ENCODE measurements around the gene LDLRAD4. TPM values are rescaled to one million over a fixed set of nuclear protein-coding genes. Genes with fewer than 3 reads are reported as not detected.

Gene LDLRAD4
- total RNA-seq, 1 donor from 2014 or later = 4.3 TPM

DNA sequence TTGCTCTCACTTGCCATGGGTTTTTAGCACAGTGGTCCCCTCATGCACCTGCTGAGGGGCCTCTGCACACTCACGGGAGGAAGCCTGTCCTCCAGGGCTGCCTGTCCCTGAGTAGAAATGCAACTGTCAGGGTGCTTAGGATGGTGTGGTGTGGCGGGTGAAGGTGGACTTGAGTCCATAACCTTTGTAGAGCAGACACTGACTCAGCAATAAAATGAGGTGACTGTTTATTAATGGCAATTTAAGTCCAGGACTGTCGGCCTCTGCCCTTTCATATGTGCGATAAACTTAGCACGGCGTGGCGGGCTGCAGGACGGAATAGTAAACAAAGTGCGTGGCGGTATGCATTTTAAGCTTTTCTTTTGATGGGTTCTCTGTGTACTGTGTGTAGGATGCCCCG lies 188.2 kb downstream of the LDLRAD4 start:
- no peak for DNase-seq (ENCODE audit: low read depth)

DNA sequence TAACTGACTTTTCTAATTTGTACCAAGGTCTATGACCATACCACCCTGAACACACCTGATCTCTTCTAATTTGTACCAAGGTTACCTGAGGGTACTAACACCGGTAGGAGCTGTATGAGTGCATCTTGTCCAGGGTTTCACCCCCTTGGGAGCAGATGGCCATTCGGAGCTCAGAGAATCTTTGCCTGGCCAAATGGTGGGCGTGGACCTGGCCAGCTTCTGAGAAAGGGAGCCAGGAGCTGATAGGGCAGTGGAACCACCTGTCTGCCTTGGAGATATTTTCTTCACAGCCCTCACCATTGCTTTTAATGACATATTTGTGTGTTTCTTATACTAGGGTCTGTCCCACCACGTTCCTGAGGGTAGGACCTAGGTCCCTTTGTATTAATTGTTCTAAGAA lies 188.9 kb downstream of the LDLRAD4 start:
- DNase-seq (ENCODE audit: low read depth) = no peak

DNA sequence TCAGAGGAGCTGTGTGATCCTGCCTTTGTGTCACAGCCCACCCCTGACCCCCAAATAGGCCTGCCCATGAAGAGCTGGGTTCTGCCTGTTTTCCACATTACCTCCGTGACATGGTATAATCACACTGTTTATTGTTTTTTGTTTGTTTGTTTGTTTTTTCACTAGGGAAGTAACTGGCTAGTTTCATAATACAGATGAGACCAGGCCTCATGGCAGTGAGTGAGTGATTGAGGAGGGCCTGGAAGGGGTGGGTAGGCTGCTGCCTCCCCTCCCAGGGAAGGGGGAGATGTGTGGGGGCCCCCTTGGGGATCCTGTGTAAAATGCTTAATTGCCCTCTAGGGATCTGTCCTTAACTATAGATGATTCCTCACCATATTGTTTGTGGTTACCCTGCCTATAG lies 190.5 kb downstream of the LDLRAD4 start:
- no peak for DNase-seq (ENCODE audit: low read depth)

DNA sequence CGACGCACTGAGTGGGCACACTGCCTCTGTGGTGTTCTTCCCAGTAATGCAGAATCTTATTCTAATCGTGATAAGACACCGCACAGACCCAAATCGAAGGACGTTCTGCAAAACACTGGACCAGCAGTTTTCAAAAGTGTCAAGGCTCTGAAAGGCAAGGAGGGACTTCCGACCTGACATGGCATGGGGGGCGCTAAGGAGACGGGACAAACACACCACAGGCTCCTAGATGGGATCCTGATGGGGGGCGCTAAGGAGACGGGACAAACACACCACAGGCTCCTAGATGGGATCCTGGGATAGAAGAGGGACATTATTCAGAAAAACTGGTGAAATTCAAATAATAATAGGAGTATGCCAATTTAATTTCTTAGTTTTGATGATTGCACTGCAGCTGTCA lies 191.4 kb downstream of the LDLRAD4 start:
- DNase-seq (ENCODE audit: low read depth) = no peak

DNA sequence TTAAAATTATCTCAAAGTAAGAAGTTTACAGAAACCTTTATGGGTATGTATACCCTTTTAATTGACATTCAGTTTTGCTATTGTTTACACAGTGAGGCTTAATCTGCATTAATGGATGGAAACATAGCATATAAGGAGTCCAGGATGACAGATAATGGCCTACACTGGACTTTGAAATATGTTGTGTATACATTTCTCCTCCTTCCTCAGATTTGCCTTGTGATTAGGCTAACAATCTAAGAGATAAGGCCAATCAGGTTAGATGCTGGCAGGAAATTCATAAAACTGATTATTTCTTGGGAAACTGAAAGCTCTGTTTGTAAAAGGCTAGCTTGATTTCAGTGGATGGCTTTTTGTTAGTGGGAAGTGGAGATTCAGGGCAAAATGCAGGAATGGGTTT lies 191.9 kb downstream of the LDLRAD4 start:
- no peak for DNase-seq (ENCODE audit: low read depth)

DNA sequence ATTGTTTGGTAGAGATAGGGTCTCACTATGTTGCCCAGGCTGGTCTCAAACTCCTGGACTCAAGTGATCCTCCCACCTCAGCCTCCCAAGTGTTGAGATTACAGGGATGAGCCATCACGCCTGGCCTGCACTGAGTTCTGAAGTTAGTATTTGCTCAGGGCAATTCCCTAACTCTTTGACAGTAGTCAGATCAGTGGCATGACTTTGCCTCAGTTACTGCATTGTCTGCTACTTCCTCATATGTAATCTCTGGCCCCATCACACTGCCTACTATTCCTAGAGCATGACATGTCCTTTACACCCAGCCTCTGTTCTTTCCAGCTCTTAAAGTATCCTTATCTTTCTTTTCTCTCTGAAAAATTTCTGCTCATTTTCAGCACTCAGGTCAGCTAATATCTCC lies 193.5 kb downstream of the LDLRAD4 start:
- DNase-seq (ENCODE audit: low read depth) = no peak

DNA sequence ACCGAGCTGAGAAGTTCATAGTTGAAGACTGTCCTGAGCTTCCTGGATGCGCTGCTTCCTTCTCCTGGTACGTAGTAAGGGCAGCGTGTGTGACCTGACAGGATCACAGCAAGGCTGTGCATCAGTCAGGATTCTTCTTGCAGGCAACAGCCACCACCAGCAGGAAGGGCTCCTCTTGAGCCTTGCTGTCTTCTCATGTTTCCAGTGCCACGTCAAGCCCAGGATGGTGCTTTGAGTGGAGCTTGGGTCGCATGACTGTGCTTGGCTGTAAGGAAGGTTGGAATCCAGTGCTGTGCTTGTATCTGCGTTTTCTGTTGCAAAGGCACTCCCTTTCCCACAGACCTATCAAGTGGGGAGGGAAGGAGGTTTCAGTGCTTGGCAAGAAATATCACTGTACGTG lies 194.3 kb downstream of the LDLRAD4 start:
- no peak for DNase-seq (ENCODE audit: low read depth)

DNA sequence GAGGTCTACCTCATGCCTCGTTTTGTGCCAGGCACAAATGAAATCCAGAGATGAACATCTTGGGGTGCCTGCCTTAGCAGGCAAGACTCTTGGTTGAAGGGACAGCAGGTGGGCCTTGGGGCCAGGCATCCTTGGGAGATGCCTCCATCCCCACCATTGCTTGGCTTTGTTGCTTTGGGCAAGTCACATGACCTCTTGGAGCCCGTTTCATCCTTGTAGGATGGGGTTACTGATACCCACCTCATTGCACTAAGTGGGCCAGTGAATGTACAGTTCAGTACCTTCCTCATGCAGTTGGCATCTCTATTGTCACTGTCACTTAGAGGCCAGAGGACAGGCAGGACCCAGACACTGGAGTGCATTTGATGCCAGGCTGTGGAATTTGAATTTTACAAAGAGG lies 195.5 kb downstream of the LDLRAD4 start:
- no peak for DNase-seq (ENCODE audit: low read depth)

DNA sequence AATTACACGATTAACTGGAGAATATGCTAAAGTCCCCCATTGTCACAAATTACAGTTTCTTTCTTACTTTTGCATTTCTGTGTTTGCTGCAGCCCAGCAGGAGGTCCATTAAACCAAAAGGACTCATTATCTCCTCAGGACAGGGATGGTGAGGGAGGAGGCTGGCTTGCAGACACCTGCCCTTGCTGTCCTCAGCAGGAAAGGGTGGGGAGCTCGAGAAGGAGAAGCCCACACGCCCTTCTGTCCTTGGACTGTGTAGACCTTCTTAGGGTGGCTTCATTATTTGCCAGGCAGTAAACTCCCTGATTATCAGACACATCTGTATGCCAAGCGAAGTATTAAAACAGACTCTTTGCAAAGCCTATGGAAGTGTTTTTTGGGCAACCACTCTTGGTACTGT lies 196.0 kb downstream of the LDLRAD4 start:
- DNase-seq (ENCODE audit: low read depth) = no peak

DNA sequence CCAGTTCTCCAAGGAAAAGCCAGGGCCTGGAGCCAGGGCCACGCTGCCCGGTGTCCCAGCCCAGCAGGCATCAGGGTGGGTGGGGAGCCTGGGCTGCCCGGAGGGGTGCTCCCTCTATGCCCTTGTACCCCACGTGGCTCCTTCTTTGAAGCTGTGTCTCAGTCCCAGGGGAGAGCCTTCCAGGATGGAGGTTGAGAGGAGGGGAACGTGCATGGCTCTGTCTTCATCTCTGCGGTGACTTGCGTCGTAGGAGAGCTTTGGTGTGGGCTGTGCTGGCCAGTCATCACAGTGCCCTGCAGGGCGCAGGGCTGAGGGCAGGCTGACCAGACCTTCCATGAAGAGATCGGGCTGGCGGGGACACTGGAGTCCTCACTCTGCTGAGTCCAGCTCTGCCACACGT lies 197.2 kb downstream of the LDLRAD4 start:
- DNase-seq (ENCODE audit: low read depth) = no peak

DNA sequence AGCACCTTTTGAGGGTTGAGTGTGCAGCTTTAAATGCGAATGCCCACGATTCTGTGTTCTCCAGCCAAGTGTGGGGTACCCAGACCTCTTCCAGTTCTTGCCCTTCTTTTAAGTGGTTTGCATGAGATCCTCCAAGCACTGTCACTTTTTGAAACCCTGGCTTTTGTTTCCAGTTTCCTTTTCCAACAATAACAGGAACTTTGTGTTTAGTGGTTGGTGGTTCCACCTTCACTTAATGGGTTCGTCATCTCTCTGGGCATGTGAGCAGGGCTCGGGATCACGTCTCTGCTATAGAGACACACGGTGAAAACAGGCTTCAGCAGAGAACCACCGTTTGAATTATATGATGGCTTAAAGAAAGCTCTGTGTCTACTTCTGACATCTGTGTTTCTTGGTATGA lies 197.6 kb downstream of the LDLRAD4 start:
- DNase-seq (ENCODE audit: low read depth) = no peak

DNA sequence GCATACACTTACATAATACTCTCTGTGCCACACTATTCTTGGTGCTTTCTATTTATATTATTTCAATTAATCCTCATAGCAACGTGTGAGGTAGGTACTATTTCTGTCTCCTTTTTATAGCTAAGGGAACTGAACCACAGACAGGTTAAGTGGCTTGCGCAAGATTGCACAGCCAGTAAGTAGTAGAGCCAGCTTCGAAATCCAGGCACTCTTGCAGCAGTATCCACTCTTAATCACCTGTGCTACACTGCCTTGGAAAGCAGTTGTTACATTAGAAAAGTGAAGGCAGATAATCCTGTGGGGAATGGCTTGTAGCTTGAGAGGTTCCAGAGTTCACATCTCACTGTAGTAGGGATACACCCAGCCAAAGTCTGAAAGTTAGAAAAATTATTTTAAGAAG lies 198.3 kb downstream of the LDLRAD4 start:
- DNase-seq (ENCODE audit: low read depth) = no peak

DNA sequence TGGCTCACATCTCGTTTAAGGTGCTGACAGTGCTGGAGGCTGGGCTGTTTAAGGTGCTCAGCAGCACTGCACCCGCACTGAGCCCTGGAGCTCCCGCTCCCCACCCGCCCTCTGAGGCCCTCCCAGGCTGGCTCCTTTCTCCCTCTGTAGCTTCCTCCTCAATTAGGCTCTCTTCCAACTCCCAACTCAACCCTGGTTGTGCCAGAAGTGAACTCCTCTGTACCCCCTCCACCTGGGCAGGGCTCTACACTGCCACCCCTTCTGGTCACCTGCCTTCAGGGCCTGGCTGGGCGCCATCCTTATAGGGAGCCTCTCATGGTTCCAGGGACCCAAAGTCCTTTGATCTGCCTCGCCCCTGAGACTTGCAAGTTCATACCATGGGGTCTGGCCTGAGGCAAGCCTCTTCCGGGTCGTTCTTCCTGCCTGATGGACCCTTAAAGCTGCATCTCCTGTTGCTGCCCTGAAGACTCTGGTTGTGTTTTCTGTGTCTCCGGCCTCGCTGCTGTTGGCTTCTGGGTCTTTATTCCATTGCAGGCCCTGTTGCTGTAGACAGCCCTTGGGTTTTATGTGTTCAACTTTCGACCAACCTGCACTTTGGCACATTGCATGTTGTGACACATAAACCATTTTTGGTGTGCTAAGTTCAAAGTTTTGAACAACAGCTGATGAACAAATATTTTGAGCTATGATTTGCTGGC lies 199.6 kb downstream of the LDLRAD4 start:
- no peak for DNase-seq (ENCODE audit: low read depth)

DNA sequence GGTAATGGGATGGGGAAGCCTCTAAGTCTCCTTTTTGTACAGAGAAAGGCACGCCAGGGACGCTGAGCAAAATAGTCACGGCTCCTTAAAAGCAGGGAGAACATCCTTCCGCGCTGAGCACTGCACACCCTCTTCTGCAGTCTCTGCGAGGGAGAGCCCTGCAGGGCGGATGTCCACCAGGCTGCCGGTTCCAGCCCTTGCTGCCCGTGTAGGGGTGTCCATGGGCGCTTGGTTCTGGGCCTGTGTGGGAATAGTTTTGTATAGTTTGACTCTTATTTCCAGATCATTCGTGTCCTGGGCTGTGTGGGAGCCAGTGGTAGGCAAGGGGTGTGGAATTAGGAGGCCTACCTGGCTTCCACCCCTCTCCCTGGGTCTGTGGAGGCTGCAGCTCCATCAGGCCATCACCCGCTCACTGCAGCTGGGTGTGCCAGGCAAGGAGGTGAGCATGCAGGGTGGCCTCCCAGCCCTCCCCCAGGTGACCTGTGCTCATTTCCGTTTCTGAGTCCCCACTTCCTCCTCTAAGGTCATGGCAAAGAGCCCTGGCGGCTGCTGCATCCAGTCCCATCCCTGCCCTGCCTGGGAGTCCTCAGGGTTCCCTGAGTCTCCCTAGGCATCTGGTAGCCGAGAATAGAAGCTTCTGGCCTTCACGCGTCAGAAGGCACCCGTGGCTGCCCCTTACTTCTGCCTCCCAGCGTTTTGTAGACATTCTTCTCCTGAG lies 202.6 kb downstream of the LDLRAD4 start:
- DNase-seq (ENCODE audit: low read depth) = no peak

DNA sequence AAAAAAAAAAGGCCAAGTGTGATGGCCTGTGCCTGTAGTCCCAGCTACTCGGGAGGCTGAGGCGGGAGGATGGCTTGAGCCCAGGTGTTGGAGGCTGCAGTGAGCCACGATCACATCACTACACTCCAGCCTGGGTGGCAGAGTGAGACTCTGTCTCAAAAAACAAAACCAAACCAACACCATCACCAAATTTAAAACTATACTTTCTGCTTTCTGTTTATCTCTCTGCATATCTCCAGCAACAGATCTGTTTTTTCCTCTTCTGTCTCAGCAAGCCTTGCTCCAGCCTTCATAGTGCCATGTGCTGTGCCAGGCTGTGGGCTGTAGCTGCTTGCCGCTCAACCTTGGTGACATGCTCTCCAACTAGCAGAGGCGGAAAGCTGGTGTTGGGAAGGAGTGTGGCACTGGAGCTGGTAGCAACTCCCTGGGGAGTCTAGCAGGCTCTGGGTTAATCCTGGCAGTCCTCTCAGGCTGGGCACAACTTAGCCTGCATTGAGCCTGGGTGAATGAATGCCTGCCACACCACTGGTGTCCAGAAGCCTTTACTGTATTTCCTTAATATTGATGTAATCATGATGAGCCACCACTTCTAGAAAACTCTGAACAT lies 204.1 kb downstream of the LDLRAD4 start:
- no peak for DNase-seq (ENCODE audit: low read depth)

DNA sequence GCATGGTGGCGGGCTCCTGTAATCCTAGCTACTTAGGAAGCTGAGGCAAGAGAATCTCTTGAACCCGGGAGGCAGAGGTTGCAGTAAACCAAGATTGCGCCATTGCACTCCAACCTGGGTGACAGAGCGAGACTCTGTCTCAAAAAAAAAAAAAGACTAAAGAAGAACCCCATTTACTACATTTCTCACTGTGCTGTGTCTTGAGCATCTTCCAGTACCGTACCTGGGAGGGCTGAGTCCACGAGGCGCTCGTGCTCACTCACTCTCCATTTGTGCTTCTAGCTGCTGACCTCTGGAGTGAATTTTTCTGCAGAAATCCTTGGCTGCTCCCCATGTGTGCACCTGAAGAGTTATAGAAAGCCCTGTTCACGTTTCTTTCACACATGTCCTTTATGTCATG lies 204.8 kb downstream of the LDLRAD4 start:
- no peak for DNase-seq (ENCODE audit: low read depth)

DNA sequence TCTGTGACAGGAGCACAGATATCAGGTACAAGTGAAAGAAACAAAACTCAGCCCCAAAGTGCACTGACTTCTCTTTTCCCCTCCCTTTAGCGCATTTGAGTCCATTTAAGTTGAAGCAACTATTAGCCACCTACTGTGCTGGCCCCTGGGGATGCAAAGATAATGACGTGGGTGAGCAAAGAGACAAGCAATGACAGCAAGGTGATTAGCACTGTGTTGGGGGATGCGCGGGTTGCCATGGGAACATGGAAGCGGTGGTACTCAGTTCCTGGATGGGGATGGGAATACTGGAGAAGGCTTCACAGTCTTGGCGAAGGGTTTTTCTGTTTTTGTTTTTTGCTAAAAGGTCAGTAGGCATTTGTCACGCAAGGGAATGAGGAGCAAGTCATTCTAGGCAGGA lies 205.8 kb downstream of the LDLRAD4 start:
- DNase-seq (ENCODE audit: low read depth) = no peak

DNA sequence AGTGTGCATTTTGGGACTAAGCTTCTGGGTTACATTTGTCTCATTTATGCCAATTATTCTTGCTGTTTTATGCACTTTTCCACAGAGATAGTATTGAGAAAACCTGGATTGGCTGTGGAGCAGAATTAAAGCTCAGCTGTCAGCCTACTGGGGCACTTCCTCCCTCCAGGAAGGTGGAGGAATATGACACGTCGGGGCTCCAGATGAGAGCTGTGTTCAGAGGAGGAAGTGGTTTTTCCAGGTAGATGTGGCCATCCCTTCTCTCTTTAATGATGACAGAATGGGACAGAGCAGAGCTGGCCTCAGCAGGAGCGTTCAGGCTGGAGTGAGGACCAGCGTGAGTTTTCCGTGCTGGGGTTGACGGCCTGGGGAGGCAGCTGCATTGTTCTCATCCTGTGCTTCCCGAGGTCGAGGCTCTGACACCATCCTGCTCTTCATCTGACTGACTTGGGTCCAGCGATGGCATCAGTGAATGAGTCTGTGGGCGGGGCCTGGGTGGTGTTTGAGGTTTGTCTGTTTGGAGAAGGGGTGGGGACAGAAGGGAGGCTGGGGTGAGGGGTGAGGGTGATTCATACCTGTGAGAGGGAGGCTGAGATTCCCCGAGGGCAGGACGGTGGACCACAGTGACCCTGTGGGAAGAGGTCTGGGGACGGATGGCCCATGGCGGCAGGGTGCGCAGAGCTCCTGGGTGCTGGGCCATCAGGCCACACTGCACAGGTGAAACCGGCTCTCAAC lies 207.0 kb downstream of the LDLRAD4 start:
- DNase-seq (ENCODE audit: low read depth) = no peak

DNA sequence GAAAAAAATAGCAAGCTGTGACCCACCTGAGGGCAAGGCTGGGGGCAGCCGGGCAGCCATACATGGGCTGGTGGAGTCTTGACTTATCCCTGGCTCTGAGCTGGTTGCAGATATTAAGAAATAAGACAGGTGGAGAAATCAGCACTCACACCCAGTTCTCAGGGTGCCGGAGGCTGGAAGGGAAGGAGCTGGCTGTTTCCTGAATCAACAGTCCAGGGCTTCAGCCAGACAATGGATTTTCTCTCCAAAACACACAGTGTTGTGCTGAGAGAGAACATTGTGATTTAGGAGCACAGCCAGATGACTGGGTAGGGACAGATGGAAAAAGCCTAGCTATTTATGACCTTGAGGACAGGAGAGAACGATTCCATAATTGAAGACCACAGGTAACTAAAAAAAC lies 208.8 kb downstream of the LDLRAD4 start:
- no peak for DNase-seq (ENCODE audit: low read depth)

DNA sequence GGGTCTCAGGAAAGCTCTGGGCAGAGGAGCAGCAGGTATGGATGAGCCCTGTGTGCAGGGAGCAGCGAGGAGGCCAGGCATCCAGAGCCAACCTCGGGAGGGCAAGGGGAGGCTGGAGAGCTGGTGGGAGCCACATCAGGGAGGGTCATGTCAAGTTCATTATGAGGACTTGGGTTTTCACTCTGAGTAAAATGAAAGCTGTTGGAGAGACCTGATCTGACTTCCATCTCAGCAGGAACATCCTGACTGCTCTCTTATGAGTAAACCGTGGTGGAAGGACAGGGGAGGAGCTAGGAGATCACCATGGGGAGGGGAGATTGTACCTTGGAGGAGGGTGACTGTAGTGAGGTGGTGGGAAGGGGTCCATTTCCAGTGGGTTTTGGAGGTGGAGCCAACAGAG lies 209.8 kb downstream of the LDLRAD4 start:
- no peak for DNase-seq (ENCODE audit: low read depth)

DNA sequence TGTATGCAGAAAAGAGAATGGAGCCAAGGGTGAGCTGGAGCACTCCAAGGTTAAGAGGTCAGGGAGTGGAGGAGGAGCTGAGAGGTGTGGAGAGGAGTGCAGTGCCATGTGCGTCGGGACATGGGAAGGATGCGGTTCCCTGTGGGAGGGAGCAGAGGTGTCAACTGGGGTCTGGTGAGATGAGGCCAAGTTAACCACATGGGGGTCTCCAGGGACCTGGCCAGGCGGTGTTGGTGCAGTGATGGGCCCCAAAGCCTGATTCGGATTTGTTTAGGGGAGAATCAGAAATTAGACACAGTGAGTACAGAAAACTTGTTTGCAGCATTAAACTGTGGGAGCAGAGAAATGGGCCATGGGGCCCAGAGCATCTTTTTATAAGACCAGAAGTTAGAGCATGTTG lies 210.5 kb downstream of the LDLRAD4 start:
- no peak for DNase-seq (ENCODE audit: low read depth)

DNA sequence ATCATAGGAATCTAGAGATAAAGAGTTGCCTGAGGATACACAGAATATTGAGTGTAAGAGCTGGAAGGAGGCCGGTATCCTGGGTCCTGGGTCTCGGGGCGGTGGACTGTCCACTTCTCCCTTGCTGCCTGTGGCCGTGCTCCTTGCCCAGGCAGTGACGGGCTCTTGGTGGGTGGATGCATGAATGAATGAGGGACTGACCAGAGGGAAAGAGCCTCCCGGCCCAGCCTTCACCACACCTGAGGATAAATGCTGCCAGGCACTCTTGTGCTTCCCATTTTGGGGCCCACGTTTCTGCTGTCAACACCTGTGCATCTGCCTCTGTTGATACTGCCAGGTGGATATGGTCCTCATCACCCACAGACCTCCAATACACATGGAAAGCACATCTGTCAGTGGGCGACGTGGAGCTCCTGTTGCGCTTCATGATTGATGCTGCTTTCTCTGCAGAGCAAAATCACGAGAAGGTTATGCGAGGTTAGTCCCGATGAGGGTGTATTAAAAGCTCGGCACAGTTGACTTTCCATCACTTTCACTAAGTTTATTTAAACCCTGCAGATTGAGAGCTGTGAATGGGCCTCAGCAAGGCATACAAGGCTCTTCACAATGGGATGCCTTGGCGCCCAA lies 211.4 kb downstream of the LDLRAD4 start:
- no peak for DNase-seq (ENCODE audit: low read depth)

All from renal cortical epithelial cell (primary cell).